Endothelial cell of hepatic sinusoid (primary cell): ENCODE measurements around the gene OR9Q1.
"Not testable (repeated sequence)": the region's sequence is repeated elsewhere in the genome, so short reads cannot be mapped to it uniquely, and the experiment has no call there.

Experiments used
- in situ Hi-C: cut with HindIII; loops from 2 replicates; pipeline ENCODE4 v1.10.0; 2017; ENCODE audit warnings: low sequenced_read_pairs

The OR9Q1 gene

GRCh38 chr11:58023435-58023931, at the start of gene OR9Q1:
Gene OR9Q1 (plus strand): TSS chr11:58023881. CDS start chr11:58179445, 155,564 bp downstream.
- in situ Hi-C loops, result no loop called here

GRCh38 chr11:57974132-57974531, 49.5 kb upstream of the OR9Q1 start:
- in situ Hi-C loops, result no loop called here

DNA sequence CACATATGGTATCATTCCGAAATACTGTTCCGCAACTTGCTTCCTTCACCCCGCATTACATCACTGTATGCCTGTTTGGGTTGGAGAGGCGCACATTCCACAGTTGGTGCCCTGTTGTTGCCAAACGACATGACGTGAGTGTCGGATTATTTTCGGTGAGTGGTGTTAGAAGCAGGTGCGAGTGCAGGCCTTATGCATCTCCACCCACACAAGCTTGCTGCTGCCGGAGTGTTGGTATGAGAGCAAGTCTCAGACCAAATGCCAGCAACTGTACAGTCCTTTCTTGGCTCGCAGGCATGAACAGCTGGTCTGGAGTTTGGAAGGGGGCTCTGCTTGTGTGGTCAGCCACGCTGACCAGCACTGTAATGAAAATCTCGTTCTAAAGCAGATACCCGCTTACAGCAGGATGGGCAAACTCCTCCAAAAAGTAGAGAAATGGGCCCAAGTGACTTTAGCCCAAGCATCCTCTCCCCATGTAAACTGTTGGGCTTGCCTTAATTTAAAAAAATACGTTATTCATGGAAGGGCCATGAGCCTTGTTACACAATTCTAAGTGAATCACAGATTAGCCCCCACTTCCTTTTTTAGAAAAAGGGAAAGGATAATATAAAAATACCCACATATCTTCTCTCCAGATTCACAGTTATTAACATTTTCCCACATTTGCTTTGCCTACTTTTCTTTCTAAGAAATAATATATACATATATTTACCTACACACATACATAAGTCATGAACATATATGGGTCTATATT, 48.7 kb upstream of the OR9Q1 start:
- in situ Hi-C loops, result no loop called here

- in situ Hi-C loops, result no loop called here
Measured at GRCh38 chr11:57977709-57978108, 46.0 kb upstream of the OR9Q1 start.

- in situ Hi-C loops, result no loop called here
Measured at GRCh38 chr11:57978686-57979531, 44.8 kb upstream of the OR9Q1 start.

GRCh38 chr11:57979532-57980079, 44.1 kb upstream of the OR9Q1 start:
- in situ Hi-C loops, result loop anchor here (5.0 kb wide), 1 partner anchor 37 kb away; no protein-coding TSS in a partner anchor

DNA sequence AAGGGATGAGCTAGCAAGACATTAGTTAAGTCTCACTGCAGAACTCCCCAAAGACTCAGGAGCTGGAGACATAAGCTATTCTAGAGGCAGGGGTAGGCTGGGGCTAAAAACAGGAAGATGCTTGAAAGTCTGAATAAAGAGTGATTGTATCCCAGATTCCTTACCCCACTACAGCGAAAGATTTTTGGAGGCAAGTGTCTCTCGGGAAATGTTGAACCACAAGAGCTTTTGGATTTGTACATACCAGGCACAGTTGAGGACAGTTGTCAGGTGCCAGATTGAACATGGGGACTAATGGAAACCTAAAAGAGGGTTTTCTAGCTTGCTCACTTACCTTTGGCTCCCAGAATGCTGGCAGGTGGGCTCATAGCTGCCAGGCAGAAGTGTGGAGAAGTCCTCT, 43.5 kb upstream of the OR9Q1 start:
- in situ Hi-C loops, result loop anchor here (5.0 kb wide), 1 partner anchor 38 kb away; no protein-coding TSS in a partner anchor

DNA sequence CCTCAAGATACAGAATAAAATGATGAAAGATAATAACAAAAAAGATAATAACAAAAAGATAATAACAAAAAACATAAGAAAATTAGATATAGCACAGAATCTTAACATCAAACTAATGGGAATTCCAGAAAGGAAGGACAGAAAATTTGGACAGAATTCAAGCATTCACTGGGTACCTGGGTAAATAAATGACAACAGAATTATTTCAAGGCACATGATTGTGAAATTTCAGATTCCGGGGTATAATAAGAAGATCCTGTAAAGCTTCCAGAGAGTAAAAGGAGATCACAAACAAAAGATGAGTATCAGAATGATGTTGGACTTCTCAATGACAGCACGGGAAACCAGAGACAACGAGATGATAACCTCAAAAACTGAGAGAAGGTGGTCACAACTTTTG, 42.1 kb upstream of the OR9Q1 start:
- in situ Hi-C loops, result loop anchor here (5.0 kb wide), 1 partner anchor 39 kb away; no protein-coding TSS in a partner anchor

DNA sequence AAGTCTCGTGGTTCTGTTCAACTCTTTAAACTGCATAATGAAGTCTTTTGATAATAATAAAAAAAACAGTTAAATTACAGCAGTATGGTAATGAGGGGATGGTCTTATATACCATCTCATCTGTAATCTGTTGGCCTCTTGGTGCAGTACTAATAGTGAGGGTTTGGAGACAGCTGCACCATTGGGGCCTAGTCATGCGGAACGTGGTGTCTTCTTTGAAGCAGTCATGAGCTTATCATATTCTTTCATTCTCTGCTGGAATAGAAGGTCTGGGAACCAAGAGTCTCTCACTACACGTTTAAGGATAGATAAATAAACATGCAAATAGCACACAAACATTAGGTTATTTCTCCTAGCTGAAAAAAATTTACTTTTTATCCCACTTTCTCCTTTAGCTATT, 40.9 kb upstream of the OR9Q1 start:
- in situ Hi-C loops, result loop anchor here (5.0 kb wide), 1 partner anchor 40 kb away; no protein-coding TSS in a partner anchor

DNA sequence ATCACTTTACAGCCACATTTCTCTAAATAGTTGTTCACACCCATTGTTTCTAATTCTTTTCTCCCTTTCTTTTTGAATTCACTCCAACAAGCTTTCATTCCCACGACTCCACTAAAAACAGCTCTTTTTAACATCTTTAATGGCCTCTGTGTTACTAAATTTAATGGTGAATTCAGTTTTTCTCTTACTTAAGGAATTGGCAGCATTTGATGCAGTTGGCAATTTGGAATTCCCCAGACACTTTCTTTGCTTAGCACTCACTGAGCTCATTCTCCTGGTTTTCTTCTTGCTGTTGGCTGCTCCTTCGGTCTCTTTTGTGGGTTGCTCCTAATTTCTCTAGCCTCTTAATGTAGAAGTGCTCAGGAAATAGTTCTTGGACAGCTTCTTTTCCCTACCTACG, 40.5 kb upstream of the OR9Q1 start:
- in situ Hi-C loops, result loop anchor here (5.0 kb wide), 1 partner anchor 41 kb away; no protein-coding TSS in a partner anchor

GRCh38 chr11:57999523-57999922, 24.2 kb upstream of the OR9Q1 start:
- in situ Hi-C loops, result not testable (repeated sequence)

- in situ Hi-C loops, result not testable (repeated sequence)
Measured at GRCh38 chr11:58000021-58000420, 23.7 kb upstream of the OR9Q1 start.

- in situ Hi-C loops, result no loop called here
Measured at GRCh38 chr11:58000699-58001098, 23.0 kb upstream of the OR9Q1 start.

DNA sequence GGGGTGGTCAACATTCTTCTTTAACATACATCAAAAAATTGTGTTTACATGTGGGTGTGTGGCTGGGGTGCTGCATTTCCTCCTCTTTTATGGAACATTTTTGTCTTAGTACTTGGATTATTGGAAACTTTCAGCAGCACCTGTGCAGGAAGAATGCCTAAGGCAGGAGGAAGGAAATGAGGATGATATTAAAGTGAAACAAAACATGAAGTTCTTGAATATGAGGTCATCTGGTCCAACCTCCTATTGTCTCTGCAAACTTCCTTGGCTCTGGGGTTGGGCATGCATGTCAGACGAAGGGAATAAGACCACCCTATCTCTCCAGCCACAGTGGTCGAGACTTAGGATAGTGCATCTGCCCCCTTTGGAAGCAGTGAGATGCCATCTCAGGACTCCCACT, 20.6 kb upstream of the OR9Q1 start:
- in situ Hi-C loops, result no loop called here

DNA sequence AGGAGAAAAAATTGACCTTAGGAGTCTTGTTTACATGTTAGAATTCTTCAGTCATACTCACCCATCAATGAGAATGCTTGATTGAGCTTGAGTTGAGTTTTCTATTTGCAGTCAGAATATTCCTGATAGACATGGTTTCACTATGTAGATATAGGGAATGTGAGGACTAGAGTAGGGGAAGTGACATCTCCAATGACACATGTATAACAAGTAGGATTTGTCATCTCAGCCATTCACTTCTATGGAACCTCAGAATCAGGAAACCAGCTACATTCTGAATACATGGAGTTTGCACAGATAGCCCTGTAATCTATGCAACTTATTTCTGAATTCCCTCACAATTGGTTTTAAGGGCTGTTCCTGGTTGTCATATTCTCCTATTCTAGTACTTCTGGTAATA, 20.1 kb upstream of the OR9Q1 start:
- in situ Hi-C loops, result no loop called here

- in situ Hi-C loops, result no loop called here
Measured at GRCh38 chr11:58004664-58005063, 19.0 kb upstream of the OR9Q1 start.

- in situ Hi-C loops, result no loop called here
Measured at GRCh38 chr11:58006940-58007339, 16.7 kb upstream of the OR9Q1 start.

DNA sequence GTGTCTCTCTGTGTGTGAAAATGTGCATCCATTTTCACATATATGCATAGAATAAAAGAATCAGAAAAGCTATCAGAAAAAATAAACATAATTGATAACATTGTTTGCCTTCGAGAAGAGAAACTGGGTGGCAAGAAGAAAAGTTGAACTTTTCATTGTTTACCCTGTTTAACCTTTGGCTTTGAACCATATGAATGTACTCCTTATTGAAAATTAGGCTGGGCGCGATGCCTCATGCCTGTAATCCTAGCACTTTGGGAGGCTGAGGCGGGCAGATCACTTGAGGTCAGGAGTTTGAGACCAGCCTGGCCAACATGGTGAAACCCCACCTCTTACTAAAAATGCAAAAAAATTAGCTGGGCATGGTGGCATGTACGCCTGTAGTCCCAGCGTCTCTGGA, 11.9 kb upstream of the OR9Q1 start:
- in situ Hi-C loops, result no loop called here

- in situ Hi-C loops, result no loop called here
Measured at GRCh38 chr11:58024601-58025091, 965 bp downstream of the OR9Q1 start.

DNA sequence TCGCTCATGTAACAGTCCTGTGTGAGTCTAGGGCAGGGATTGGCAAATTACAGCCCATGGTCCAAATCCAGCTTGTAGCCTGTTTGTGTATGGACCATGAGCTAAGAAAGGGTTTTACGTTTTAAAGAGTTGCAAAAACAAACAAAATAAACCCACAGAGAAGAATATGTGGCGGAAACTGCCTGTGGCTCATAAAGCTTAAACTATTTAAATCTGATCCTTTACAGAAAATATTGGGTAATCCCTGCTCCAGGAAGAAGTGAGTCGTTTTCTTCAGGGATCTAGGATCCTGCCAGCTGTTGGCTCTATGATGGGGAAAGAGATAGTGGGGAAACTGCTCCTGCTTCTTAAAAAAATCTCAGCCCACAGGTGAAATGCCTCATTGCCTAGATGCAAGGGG, 3.7 kb downstream of the OR9Q1 start:
- in situ Hi-C loops, result no loop called here
